Left ventricle myocardium inferior (tissue), 1 donor: ENCODE measurements around the gene INSC. TPM values are rescaled to one million over a fixed set of nuclear protein-coding genes. Genes with fewer than 3 reads are reported as not detected.

ENCODE experiments used
- DNase-seq: peaks from one replicate; pipeline ENCODE4 v3.0.0-alpha.2; 2020
- H3K27ac ChIP-seq: fragments of 200-600 bp; replicated peaks from 2 replicates; pipeline ENCODE4 v1.8.0; 2021
- H3K27me3 ChIP-seq: fragments of 200-600 bp; 2 replicates; pipeline ENCODE4 v1.8.0; 2021; ENCODE audit warnings: low read depth
- H3K36me3 ChIP-seq: fragments of 200-600 bp; 2 replicates; pipeline ENCODE4 v1.8.0; 2021
- H3K4me1 ChIP-seq: fragments of 200-600 bp; 2 replicates; pipeline ENCODE4 v1.8.0; 2021
- H3K4me3 ChIP-seq: fragments of 200-600 bp; 2 replicates; pipeline ENCODE4 v1.8.0; 2021; ENCODE audit warnings: mild to moderate bottlenecking, moderate library complexity
- H3K9me3 ChIP-seq: fragments of 200-600 bp; replicated peaks from 2 replicates; pipeline ENCODE4 v1.8.0; 2021
- CTCF ChIP-seq: fragments of 200-600 bp; IDR thresholded peaks from 2 replicates; pipeline ENCODE4 v1.8.0; 2021; ENCODE audit warnings: antibody characterized with exemption, mild to moderate bottlenecking, borderline replicate concordance
- intact Hi-C: fragments of 100-400 bp; cut with micrococcal nuclease; formaldehyde crosslinking; loops from one replicate; pipeline ENCODE4 v1.11.0; 2022
- total RNA-seq: library from RNA; stranded (reverse); fragmentation: NEBNext Ultra II Directional; extraction: Animal tissue kit (Norgen Biotek cat#: 25700); gene quantifications from one replicate; pipeline ENCODE4 v1.2.1, GENCODE V29; 2021
- donor health status: DM: no; HTN: yes; CAD: no; lungs with severe emphysema.

INSC gene
- total RNA-seq, 1 donor from 2014 or later, result 0.25 TPM

GRCh38 chr11:15286465-15286864, 171.7 kb downstream of the INSC start:
- intact Hi-C loops, result no loop called here
- TF ChIP-seq CTCF, result no peak

GRCh38 chr11:15288863-15289262, 174.1 kb downstream of the INSC start:
- Histone ChIP-seq H3K9me3 (no peaks in the 10 kb centered on the region), H3K4me3 (no peak overlapping the region), H3K36me3 (no peaks in the 10 kb centered on the region), H3K27me3 (no peaks in the 10 kb centered on the region), H3K27ac (no peak overlapping the region), H3K4me1 (peaks cover 5% of the 10 kb centered on the region)
- no peak for DNase-seq
- intact Hi-C loops, result no loop called here
- TF ChIP-seq CTCF, result no peak

More at GRCh38 chr11:15286465-15286864, 171.7 kb downstream of the INSC start:
- no peak overlapping the region for H3K4me3 ChIP-seq
- H3K27ac ChIP-seq, result no peak overlapping the region
- H3K27me3 ChIP-seq, result peaks cover 11% of the 10 kb centered on the region
- peaks cover 1% of the 10 kb centered on the region for H3K4me1 ChIP-seq
- H3K9me3 ChIP-seq, result no peaks in the 10 kb centered on the region
- H3K36me3 ChIP-seq, result no peaks in the 10 kb centered on the region
- no peak for DNase-seq

- Histone ChIP-seq H3K9me3 (no peaks in the 10 kb centered on the region), H3K4me1 (peaks cover 5% of the 10 kb centered on the region)
- DNase-seq, result no peak
Measured at GRCh38 chr11:15289723-15290122, 175.0 kb downstream of the INSC start.

GRCh38 chr11:15291885-15292284, 177.2 kb downstream of the INSC start:
- Histone ChIP-seq H3K27ac (no peak overlapping the region), H3K27me3 (no peaks in the 10 kb centered on the region), H3K36me3 (no peaks in the 10 kb centered on the region), H3K4me3 (no peak overlapping the region), H3K4me1 (peaks cover 5% of the 10 kb centered on the region), H3K9me3 (no peaks in the 10 kb centered on the region)
- intact Hi-C loops, result no loop called here
- TF ChIP-seq CTCF, result no peak
- DNase-seq, result peak; percentile 43

More at GRCh38 chr11:15289723-15290122, 175.0 kb downstream of the INSC start:
- H3K4me3 ChIP-seq, result no peak overlapping the region
- TF ChIP-seq CTCF, result no peak
- intact Hi-C loops, result no loop called here
- no peak overlapping the region for H3K27ac ChIP-seq
- H3K36me3 ChIP-seq, result no peaks in the 10 kb centered on the region
- H3K27me3 ChIP-seq, result no peaks in the 10 kb centered on the region

GRCh38 chr11:15293975-15294620, 179.4 kb downstream of the INSC start:
- no peak overlapping the region for H3K27ac ChIP-seq
- H3K27me3 ChIP-seq, result no peaks in the 10 kb centered on the region
- H3K4me3 ChIP-seq, result no peak overlapping the region
- no peak for TF ChIP-seq CTCF
- DNase-seq, result no peak
- peaks cover 5% of the 10 kb centered on the region for H3K4me1 ChIP-seq
- H3K36me3 ChIP-seq, result no peaks in the 10 kb centered on the region
- no peaks in the 10 kb centered on the region for H3K9me3 ChIP-seq
- intact Hi-C loops, result no loop called here
